ENCODE data around the gene CLEC5A.

DNA sequence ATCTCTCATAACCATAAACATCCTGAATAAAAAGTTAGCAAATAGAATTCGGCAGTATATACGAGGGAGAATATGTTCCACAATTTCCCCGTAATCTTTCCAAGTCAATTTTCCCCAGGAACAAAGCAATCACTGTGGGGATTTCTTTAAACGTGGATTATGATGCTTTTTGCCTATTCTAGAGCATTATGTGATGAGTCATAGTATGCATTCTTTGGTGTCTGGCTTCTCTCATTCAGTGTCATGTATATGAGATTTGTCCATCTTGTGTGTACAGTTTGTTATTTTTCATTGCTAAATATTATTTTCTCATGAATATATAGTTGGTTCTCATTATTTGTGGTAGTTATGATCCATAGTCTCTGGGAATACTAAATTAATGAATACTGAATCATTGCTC lies 40.5 kb downstream of the CLEC5A start:
- TF ChIP-seq POLR2A (IDR thresholded peaks at IDR 0.05) (no peak), CTCF (IDR thresholded peaks at IDR 0.05) (no peak)
